ENCODE measurements around the gene SIMC1.
A peak's percentile ranks its signal among the peaks of the same experiment; 100 is the strongest.
"Not testable (repeated sequence)": the region's sequence is repeated elsewhere in the genome, so short reads cannot be mapped to it uniquely, and the experiment has no call there.

Gene SIMC1

DNA sequence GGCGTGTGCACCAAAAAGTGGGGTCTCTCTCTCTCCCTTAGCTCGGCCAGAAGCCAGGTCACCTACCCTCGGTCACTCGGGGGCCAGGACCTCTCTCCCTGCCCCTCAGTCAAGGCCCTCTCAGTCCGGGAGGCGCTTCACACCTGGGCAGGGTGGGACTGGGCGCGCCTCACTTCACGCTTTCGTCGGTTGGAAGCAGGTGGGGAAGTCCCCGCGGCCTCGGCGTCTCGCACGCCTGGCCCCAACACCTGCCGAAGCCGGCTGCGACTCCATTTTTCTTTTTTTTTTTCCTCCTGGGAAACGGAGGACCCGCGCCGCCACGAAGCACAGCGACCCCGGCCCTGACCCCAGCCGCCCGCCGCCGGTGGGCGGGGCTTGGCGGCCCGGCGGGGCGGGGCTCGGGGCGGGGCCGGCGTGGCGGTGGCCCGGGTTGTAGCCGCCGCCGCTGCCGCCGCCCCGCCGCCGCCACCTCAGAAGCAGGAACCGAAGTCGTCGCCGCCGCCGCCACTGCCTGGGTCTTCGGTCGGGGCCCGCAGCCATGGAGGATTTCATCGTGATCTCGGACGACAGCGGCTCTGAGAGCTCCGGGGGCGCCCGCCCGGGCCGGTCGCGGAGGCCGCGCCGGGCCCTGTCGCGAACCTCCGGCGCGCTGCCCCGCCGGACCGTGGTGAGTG, at the start of gene SIMC1:
Gene SIMC1 (plus strand): TSS at position 454 of the 674 bp plus-strand sequence. CDS start 85 bp downstream, at position 539.
- peak within 1 kb of the TSS in 3 of 21 experiments; percentile 60 to 75 (median 67) for H3K27ac ChIP-seq
- H3K4me3 ChIP-seq = peak within 1 kb of the TSS; percentile 39 to 55 (median 46)

DNA sequence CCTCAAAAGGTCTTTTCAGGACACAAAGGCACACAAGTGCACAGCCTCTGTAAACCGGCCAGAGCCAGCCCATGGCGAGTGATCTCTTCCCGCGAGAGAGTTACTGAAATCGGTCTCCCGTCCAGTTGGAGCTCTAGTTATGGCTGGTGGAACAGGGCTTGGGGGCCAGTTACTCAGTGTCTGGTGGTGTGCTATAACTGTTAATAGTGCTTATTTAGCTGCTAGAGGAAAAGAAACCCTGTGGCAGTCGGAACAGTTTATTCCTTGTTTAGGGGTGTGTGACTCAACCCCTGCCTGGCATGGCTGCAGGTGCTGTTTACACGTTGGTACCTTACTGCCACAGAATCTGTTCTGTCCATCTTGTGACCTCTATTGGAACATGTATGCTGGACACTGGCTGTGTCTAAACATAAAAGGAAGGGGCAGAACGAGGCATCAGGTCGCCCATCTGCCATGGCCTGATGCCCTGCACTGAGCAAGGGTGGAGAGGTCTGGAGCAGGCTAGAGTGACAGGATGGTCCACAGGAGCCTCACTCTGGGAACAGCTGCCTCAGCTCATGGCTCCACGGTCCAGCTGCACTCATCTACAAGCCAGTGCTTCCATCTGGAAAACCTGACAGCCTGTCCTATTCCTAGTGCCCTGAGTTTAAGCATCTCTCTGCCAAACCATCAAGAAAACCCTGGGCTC, 49.6 kb upstream of the SIMC1 start:
- Histone ChIP-seq H3K27ac (no peak overlapping the region), H3K4me3 (no peak overlapping the region)

DNA sequence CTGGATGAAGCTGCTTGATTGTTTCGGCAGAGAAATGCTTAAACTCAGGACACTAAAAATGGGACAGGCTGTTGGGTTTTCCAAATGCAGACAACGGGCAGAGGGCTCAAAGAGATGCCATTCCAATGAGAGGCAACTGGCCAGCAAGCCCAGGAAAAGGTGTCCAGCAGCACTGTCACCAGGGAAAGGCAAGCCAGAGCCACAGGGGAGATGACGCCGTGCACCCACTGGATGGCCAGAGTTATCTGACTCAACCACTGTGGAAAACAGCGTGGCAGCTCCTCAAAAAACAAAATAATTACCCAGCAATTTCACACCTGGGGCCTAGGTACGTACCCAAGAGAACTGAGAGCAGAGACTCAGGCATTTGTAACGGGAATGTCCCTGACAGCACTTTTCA, 48.4 kb upstream of the SIMC1 start:
- H3K27ac ChIP-seq = no peak overlapping the region
- H3K4me3 ChIP-seq = no peak overlapping the region

DNA sequence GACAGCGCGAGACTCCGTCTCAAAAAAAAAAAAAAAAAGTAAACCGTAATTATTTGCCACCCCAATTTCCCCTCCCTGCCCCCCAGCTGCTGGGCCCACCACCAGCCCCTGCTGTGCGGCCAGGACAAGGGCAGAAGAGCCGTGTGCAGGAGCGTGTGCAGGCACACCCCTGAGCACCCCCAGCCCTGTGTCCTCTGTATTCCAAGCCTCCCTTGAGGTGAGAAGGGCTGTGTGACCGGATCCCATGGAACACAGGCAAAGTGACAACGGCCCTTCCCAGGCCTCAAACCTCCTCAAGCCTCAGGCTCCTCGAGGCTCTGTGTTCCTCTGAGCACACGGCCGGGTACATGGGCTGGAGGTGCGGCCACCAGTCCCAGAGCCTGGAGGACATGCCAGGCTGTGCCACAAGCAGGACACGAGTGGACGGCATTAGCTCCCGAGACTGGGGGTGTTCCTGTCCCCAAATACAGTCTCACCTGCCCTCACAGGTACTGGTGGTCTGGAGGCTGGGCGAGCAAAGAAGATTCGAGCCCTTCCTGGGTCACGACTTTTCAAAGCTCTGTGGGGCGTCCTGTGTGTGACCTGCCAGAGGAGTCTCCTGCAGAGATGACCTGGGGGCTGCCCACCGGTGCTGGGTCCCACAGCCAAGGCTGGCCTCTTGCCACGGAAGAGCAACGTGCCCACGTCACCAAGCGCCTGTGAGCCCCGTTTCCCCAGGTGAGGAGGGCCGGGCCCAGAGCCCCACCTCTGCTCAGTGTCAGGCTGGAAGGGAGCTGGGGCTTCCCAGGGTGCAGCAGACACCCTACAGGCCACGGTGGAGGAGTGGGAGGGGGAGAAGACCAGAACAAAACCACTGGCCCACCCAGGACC, 47.1 kb upstream of the SIMC1 start:
- no peak overlapping the region for H3K27ac ChIP-seq
- H3K4me3 ChIP-seq = no peak overlapping the region

DNA sequence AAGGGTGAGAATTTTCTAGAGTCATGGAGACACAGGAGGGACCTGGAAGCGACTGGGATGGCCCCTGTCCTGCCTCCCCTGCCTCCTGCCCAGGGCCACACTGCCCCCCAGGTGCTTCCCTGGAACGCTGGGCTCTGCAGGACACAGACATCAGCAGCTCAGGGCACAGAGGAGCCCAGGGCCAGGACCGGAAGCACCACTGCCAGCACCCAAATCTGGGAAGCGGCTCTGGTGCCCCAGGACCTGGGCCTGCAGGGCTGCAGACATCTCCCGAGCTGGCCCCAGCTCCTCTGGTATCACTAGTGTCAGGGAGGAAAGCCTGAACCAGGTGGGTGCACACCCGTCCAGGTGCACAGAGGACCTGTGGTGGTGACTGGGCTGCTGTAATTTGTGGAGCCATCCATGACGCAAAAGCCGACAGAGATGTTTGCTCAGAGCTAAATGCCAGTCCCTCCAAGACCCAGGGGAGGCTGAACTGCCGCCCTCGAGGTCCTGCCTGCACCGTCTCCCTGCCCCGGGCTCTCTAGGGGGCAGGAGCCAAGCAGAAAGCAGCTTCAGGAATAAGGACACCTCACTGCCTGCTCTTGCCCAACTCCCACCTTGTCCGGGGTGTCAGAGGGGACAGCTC, 46.0 kb upstream of the SIMC1 start:
- Histone ChIP-seq H3K4me3 (no peak overlapping the region), H3K27ac (no peak overlapping the region)

DNA sequence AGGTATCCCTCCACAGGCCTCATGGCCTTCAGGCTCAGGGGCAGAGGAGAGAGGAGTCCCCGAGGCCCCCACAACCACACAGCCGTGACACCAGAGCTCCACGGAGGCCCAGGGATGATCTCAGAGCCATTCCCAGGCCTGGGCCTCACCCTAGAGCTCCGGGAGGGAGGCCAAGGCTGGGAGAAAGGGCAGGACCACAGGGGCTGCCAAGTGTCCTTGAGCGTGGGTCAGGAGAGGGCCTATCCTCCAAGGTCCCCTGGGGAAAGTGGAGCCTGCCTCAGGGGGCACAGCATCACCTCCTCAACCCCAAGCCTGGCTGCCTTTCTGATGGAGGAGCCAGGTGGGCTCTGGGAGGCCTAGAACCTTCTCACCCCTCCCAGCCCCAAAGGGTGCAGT, 45.5 kb upstream of the SIMC1 start:
- not testable (repeated sequence) for H3K27ac ChIP-seq, H3K4me3 ChIP-seq

DNA sequence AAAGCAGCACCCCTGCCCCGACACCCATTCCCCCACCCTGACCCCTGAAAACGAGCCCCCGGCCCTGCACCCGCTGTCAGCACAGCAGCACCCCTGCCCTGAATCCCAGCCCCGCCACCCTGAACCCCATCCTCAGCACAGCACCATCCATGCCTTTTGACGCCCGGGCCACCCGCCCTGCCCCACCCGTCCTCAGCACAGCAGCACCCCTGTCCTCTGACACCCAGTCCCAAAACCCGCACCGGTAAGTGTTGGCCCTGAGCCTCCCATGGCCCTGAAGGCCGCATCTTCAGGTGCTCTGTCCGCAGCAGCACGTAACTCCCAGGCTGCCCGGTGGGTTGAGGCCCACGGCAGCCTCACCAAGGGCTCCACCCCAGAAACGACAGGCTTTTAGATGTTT, 44.6 kb upstream of the SIMC1 start:
- H3K4me3 ChIP-seq = not testable (repeated sequence)

DNA sequence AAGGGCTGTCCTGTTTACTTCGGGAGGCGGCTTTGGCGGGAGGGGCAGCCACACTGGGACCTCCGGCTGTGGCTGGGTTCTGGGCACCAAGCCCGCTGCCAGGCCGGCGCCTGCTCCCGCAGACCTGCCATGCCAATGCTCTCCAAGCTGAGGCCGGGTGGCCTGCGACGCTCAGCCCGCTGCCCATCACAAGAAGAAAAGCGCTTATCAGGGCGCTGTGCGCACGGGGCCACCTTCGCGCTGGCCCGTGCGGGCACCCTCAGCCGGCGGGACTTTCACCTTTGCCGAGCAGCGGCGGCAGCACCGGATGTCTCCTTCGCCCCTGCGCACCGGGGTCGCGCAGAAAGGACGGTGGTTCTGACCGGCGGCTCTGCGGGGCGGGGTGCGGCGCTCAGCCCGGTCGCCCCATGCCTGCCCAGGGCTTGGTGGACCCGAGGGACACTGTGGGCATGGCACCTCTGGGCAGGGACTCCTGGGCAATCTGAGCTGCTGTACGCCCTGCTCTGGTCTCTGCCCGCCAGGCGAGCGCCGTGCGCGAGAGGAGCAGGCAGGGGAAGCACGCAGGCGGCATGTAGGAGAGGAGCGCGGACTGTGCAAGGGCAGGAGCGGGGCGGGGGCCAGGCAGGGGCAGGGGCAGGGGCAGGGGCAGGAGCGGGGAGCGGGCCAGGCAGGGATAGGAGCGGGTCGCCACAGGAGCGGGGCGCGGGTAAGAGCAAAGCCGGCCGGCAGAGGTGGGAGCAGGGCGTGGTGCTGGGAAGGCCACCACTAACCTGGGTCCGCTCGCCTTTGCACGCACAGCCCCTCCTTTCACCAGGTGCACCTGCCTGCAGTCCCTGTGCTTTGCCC, 43.8 kb upstream of the SIMC1 start:
- not testable (repeated sequence) for H3K27ac ChIP-seq
- peak overlapping the region in 1 of 7 experiments; percentile 6 for H3K4me3 ChIP-seq

More for the DNA sequence above, 44.6 kb upstream of the SIMC1 start:
- not testable (repeated sequence) for H3K27ac ChIP-seq

DNA sequence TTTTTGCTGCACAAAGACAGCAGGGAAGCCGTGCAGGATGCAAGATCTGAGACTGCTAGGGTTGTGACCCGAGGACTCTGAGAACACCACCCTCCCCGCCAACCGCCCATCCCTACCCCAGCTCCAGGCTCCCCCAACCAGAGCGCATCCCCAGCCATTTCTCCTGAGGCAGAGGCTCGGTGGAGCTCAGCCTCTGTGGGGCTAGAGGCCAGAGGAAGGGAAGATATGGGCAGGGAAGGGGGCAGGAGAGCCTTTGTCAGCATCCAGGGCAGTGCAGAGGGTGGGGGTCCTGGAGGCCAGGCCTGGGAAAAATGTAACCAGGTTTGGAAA, 43.2 kb upstream of the SIMC1 start:
- H3K4me3 ChIP-seq = not testable (repeated sequence)

DNA sequence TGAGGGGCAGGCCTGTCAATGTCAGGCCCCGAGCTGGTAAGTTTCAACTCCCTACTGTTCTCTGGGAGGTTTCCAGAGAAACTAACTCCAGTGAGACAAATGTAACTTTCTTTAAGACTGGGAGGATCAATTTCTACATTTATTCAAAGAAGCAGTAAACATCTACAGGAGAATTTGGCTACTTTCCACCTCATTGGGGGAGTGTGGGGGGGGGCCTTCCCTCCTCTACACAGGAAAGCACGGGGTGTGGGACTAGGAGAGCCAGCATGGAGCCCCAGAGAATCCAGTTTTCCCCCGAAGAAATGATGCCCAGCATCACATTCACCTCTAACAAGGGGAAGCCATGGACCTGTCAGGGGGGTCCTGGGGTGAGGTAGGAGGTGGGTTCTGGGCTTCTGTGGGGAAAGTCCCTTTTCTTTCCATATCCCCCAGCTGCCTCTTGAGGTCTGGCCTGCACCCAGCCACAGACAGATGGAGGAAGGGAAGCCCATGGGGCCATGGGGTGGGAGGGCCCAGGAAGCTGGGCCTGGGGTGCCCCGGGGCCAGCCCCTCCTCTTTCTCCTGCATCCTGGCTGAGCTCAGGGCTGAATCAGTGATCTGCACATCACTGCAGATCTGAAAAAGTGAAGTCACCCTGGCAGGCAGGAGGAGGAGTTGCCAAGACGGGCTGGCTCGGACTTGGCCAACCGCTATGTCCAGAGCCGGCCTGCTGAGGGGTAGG, 42.6 kb upstream of the SIMC1 start:
- H3K27ac ChIP-seq, H3K4me3 ChIP-seq: not testable (repeated sequence)

More for the DNA sequence above, 43.2 kb upstream of the SIMC1 start:
- not testable (repeated sequence) for H3K27ac ChIP-seq

DNA sequence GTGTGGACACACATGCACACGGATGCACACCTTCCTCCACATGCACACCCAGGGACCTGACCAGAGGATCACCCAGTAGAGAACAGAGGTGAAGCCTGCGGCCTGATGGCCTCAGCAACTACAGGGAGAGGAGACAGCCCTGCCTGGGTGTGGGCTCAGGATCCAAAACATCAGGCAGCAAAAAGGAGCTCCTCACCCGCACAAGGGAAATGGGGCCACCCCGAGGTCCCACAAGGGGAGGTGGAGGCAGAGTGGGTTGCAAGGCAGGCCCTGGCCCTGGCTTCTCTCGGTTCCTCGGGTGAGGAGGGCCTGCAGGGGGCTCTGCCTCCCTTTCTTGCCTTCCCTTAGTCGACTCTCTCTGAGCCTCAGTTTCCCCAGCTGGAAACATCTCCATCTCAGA, 41.4 kb upstream of the SIMC1 start:
- H3K4me3 ChIP-seq, H3K27ac ChIP-seq: not testable (repeated sequence)

DNA sequence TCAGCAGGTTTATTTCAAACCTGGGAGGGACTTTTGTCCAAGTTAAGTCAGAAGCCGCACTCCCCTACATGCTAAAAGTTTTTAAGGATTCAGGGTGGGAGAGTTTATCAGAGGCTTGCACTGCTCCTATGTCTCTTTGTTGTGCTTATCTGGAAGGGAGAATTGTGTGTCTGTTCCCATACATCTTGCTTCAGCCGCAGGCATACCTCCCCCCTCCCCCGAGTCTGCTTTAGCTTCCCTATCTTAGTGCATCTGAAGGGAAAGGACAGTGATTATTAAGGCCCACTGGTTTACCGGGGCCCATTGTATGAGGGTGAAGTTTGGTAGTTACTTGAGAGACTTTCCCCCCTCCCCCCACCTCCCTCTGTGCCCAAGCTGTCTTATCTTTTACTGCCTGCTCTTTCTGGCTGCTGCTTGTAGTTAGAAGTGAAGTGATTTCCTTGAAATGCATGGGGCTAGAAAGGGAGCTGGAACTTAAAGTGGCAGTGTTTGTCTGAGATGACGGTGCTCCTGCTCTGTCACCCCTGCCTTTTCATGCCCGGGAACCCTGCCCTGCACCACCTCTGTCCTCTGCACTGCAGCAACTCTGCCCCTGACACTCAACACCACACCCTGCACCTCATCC, 40.9 kb upstream of the SIMC1 start:
- not testable (repeated sequence) for H3K27ac ChIP-seq, H3K4me3 ChIP-seq

DNA sequence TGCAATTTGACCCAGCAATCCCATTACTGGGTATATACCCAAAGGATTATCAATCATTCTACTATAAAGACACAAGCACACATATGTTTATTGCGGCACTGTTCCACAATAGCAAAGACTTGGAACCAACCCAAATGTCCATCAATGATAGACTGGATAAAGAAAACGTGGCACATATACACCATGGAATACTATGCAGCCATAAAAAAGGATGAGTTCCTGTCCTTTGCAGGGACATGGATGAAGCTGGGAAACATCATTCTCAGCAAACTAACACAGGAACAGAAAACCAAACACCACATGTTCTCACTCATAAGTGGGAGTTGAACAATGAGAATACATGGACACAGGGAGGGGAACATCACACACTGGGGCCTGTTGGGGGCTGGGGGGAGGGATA, 39.9 kb upstream of the SIMC1 start:
- not testable (repeated sequence) for H3K27ac ChIP-seq, H3K4me3 ChIP-seq

DNA sequence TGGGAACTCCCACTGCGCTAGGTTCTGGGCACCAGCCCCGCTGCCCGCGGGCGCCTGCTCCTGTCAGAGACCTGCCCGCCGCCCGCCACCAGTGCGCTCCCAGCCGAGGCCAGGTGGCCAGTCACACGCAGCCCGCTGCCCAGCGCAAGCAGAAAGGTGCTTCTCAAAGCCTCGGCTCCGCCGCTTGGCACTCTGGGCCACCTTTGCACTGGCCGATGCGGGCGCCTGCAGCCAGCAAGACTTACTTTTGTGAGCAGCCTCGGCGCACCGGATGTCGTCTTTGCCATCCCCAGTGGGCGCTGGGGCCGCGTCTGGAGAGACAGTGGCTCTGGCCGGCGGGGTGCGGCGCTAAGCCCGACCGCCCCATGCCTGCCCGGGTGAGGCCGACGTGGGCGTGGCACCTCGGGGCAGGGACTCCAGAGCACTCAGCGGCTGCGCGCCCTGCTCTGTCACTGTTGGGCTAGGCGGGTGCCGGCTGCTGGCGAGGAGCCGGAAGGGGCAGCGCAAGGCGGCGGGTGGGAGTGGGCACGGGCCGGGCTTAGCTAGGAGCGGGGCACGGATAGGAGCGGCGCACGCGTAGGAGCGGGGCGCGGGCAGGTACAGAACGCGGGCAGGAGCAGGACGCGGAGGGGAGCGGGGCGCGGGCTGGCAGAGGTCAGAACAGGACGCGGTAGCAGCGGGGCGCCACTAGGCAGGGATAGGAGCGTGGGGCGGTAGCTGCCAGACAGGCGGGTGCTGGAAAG, 39.1 kb upstream of the SIMC1 start:
- H3K4me3 ChIP-seq = peak overlapping the region in 3 of 7 experiments; percentile 13 to 30 (median 27)
- not testable (repeated sequence) for H3K27ac ChIP-seq

DNA sequence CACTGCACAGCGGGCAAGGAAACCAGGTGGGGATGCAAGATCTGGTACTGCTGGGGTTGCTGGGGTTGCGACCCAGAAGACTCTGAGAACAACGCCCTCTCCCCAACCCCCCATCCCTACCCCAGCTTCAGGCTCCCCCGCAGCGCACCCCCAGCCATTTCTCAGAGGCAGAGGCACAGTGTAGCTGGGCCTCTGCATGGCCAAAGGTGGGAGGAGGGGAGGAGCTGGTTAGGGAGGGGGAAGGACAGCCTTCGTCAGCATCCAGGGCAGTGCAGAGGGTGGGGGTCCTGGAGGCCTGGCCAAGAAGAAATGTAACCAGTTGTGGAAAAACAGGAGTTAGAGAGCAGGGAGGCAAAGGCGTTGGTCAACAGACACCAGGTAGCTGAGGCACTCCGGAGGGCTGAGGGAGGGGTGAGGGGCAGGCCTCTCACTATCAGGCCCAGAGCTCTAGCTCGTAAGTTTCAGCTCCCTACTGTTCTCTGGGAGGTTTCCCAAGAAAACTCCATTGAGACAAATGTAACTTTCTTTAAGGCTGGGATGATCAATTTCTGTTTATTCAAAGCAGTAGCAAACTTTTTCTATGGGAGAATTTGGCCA, 38.3 kb upstream of the SIMC1 start:
- H3K4me3 ChIP-seq, H3K27ac ChIP-seq: not testable (repeated sequence)

DNA sequence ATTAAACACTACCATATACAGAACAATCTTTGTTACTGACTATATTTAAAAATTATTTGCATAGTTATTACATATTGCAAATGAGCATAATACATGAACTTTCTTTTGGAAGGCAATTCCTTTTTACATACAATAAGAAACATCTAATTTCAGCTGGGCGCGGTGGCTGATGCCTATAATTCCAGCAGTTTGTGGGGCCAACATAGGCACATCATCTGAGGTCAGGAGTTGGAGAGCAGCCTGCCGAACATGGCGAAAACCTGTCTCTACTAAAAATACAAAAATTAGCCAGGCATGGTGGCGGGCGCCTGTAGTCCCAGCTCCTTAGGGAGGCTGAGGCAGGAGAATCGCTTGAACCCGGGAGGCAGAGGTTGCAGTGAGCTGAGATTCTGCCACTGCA, 36.4 kb upstream of the SIMC1 start:
- Histone ChIP-seq H3K4me3 (no peak overlapping the region), H3K27ac (no peak overlapping the region)

DNA sequence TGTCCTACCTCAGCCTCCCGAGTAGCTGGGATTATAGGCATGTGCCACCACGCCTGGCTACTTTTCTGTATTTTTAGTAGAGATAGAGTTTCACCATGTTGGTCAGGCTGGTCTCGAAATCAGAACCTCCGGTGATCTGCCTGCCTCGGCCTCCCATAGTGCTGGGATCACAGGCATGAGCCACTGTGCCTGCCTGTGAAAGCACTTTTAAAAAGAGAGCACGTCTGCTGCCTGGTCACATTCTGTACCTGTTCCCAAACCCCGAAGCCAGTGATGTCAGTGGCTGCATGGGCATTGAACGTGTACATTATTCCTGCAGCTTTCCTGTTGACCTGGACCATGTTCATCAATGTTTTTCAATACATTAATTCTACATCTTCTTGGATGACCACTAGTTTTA, 35.1 kb upstream of the SIMC1 start:
- Histone ChIP-seq H3K4me3 (no peak overlapping the region), H3K27ac (no peak overlapping the region)
